Heart left ventricle (tissue), 13 donors: ENCODE measurements around the gene CADM2.

Experiments used
- CTCF ChIP-seq, 12 donors: fragments of 200-600 bp; sonication (generic) in 4 of 12; IDR thresholded peaks; one replicate each; pipeline versions ENCODE4 v1.5.0 to v1.8.0; 2018 to 2022; ENCODE audit warnings: antibody characterized with exemption in 12 of 12, mild to moderate bottlenecking in 5 of 12
- POLR2A ChIP-seq, 2 donors: fragments of 450-650 bp; IDR thresholded peaks; one replicate each; pipeline ENCODE4 v1.6.1; 2017; ENCODE audit warnings: antibody characterized with exemption in 2 of 2, mild to moderate bottlenecking in 2 of 2, moderate library complexity in 2 of 2
- donor health status: ischemic (EF 13 %, LVEDD 7.1; RV severe dilation, severe dysfunction).
- donor health status: DM: no; HTN: yes; CAD: no.
- donor health status: DM: no; HTN: no; CAD: no.
- donor health status: ischemic (EF 25% LVEDD 6.9; RV normal size, moderate dysfunction).
- donor health status: ischemic (EF 25% LVEDD 5.7; RV mildly dilated, moderate dysfunction).
- donor health status: ischemic (EF 35%, LVEDD 5.7; RV mildly dilated, moderate dysfunction).
- donor health status: nonischemic (EF 11% LVEDD 7.7; RV severe dilation, severe dysfunction).
- donor health status: DM: yes; HTN: yes; CAD: no.
- donor health status: PGD.
- donor health status: ischemic (EF 29% LVEDD 5.4; RV normal size, mild dysfunction).
- donor health status: nonischemic (EF 23%, LVEDD 6.1; RV moderate dilation, normal function).

GRCh38 chr3:85004147-85004546 lies 45.4 kb downstream of the CADM2 start:
- TF ChIP-seq POLR2A (IDR thresholded peaks at IDR 0.05) (no peak), CTCF (IDR thresholded peaks at IDR 0.05) (no peak)
